Jurkat, Clone E6-1 (cell line): Measurements from ENCODE around the gene MYBL2.
"Not testable (repeated sequence)": the region's sequence is repeated elsewhere in the genome, so short reads cannot be mapped to it uniquely, and the experiment has no call there.

Source experiments
- DNase-seq: peaks from one replicate; pipeline ENCODE4 v3.0.0-alpha.2; 2011; ENCODE audit warnings: low read depth, low spot score
- H3K4me3 ChIP-seq: 2 replicates; pipeline ENCODE4 v1.5.1; 2011; ENCODE audit warnings: mild to moderate bottlenecking, low read length, control low read depth, moderate library complexity

MYBL2 gene

GRCh38 chr20:43744966-43745730 lies 78.2 kb downstream of the MYBL2 start:
- no peak for DNase-seq
- H3K4me3 ChIP-seq: no peak overlapping the region

DNA sequence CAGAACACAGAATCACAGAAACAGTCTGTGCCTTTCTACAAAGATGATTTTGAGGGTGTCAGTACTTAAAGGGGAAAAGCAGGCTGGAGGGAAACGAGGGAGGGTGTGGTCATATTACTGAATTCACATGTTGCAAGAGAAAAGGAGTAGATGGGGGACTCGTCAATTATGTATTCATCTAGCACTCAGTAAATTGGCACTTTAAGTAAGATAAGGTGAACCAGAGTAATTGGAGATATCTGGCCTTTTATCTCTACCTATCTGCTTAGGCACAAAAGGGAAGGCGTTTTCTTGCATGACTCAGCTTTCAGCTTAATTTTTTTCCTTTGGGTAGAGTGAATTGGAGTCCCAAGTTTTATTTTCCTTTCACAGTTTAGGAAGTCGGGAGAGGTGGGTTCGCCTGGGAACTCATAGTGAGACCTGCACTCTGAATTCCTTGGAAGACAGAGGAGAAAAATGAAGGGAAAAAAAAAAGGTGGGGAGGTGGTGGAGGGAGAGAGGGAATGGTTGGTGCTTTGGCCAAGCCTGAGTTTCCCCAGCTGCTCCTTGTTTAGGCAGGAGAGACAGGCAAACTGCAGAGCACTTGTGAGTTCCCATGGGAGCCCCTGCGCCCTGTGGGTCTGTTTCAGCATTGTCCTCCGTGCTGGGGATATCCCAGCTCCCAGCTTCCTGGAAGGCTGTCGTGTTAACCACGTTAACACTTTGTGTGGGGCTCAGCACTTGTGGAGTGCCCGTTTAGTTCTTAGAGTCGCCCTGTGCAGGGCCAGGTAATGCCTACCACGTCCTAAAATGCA lies 79.6 kb downstream of the MYBL2 start:
- DNase-seq: no peak
- no peak overlapping the region for H3K4me3 ChIP-seq

GRCh38 chr20:43748274-43748673 lies 81.4 kb downstream of the MYBL2 start:
- no peak for DNase-seq
- no peak overlapping the region for H3K4me3 ChIP-seq

GRCh38 chr20:43749734-43750294 lies 82.9 kb downstream of the MYBL2 start:
- H3K4me3 ChIP-seq: no peak overlapping the region
- no peak for DNase-seq

DNA sequence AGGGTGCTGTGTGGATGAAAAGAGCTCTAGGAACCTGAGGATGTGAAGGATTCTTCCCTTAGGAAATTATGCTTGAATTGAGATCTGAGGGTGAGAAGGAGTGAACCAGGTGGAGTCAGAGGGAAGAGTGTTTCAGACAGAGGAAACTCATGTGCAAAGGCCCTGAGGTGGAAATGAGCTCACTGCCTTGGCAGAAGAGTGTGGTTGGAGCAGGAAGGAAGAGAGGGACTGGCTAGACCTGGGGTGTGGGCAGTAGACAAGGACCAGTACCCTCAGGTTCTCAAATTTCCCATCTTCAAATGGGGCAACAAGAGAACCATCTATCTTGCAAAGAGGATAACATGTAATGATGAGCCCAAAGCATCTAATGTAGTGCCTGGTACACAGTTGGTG lies 83.9 kb downstream of the MYBL2 start:
- no peak for DNase-seq
- no peak overlapping the region for H3K4me3 ChIP-seq

GRCh38 chr20:43751167-43752050 lies 84.5 kb downstream of the MYBL2 start:
- peak; percentile 42 for DNase-seq

GRCh38 chr20:43752051-43752360 lies 85.1 kb downstream of the MYBL2 start:
- H3K4me3 ChIP-seq: no peak overlapping the region

More at GRCh38 chr20:43751167-43752050, 84.5 kb downstream of the MYBL2 start:
- H3K4me3 ChIP-seq: no peak overlapping the region

GRCh38 chr20:43752561-43753301 lies 85.8 kb downstream of the MYBL2 start:
- no peak for DNase-seq
- no peak overlapping the region for H3K4me3 ChIP-seq

More at GRCh38 chr20:43752051-43752360, 85.1 kb downstream of the MYBL2 start:
- no peak for DNase-seq

- DNase-seq: no peak
- no peak overlapping the region for H3K4me3 ChIP-seq
These were observed 88.5 kb downstream of the MYBL2 start for GRCh38 chr20:43755390-43755789.

- no peak for DNase-seq
- H3K4me3 ChIP-seq: no peak overlapping the region
These were observed 88.9 kb downstream of the MYBL2 start for GRCh38 chr20:43755851-43756250.

DNA sequence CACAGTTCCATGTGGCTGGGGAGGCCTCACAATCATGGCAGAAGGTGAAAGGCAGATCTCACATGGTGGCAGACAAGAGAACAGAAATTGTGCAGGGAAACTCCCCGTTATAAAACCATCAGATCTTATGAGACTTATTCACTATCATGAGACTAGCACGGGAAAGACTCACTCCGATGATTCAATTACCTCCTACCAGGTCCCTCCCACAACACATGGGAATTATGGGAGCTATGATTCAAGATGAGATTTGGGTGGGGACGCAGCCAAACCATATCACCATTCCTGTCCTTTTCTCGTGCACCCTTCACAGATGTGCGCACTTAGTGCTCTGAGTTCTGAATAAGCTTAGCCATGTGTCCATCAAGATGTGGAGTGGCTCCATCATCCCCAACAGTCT lies 91.0 kb downstream of the MYBL2 start:
- not testable (repeated sequence) for DNase-seq, H3K4me3 ChIP-seq

DNA sequence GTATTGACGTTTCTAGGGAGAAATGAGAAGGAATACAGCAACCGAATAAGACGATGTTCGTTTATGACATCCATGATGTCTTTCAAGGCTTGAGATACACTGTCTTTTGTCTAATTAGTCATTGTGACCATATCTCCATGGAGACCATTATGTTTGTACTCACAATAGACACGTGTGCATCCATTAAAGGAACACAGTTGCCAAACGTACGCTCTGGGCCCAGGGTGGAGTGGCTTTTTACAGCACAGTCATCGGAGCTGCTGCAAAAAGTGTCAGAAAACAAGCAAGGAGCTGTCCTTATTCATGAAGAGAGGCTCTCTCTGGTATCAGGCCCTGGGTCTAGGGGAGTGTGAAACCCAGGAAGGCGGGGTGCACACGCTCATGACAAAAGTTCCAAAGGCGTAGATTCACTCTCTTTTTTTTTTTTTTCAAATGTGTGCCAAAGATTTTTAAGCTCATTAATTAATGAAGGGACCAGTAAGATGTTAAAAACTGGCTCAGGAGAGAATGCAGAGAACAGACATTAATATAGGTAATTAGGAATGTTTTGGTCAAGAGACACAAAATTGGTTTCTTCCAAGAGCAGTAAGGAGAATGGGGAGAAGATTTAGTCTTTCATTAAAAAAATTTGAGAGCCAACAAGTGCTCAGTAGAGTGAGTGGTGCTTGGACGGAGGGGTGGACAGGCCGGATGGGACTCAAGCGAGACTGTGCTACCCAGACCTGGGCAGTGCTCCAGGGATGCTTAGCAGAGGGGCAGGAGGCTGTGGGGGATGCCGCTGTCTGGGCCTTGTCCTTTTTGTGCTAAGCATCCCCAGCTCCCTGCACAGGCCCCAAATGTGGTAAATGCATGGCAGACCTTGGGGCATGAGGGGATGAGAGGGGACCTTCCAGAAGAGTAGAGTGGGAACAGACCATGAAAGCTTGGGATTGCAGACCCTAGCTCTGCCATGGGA lies 94.7 kb downstream of the MYBL2 start:
- DNase-seq: no peak

DNA sequence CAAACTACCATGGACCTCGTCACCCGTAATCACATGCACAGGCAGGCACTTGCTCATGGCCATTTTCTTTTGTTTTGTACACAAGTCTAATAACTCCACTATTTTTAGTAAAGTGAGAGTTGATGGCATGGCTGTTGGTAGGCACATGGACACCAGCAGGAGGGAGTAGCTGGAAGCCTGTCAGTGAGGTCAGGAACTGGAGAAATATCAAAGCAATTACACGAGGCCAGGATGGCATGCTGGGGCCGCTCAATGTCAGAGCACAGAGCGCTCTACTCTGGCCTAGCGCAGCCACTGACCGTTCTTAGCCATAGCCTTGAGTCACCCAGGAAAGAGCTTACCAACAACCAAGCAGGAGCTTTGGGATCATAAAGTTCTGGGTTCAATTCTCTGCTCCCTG lies 96.0 kb downstream of the MYBL2 start:
- no peak overlapping the region for H3K4me3 ChIP-seq
- DNase-seq: no peak

More for the DNA sequence above, 94.7 kb downstream of the MYBL2 start:
- H3K4me3 ChIP-seq: no peak overlapping the region

GRCh38 chr20:43765916-43766315 lies 99.0 kb downstream of the MYBL2 start:
- no peak for DNase-seq
- H3K4me3 ChIP-seq: no peak overlapping the region
